Measurements from ENCODE around the gene TXNRD2.

GRCh38 chr22:19871023-19871844 is 70.4 kb downstream of the TXNRD2 start:
- TF ChIP-seq, protein P1, sequence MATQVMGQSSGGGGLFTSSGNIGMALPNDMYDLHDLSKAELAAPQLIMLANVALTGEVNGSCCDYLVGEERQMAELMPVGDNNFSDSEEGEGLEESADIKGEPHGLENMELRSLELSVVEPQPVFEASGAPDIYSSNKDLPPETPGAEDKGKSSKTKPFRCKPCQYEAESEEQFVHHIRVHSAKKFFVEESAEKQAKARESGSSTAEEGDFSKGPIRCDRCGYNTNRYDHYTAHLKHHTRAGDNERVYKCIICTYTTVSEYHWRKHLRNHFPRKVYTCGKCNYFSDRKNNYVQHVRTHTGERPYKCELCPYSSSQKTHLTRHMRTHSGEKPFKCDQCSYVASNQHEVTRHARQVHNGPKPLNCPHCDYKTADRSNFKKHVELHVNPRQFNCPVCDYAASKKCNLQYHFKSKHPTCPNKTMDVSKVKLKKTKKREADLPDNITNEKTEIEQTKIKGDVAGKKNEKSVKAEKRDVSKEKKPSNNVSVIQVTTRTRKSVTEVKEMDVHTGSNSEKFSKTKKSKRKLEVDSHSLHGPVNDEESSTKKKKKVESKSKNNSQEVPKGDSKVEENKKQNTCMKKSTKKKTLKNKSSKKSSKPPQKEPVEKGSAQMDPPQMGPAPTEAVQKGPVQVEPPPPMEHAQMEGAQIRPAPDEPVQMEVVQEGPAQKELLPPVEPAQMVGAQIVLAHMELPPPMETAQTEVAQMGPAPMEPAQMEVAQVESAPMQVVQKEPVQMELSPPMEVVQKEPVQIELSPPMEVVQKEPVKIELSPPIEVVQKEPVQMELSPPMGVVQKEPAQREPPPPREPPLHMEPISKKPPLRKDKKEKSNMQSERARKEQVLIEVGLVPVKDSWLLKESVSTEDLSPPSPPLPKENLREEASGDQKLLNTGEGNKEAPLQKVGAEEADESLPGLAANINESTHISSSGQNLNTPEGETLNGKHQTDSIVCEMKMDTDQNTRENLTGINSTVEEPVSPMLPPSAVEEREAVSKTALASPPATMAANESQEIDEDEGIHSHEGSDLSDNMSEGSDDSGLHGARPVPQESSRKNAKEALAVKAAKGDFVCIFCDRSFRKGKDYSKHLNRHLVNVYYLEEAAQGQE (IDR thresholded peaks at IDR 0.05; ENCODE audit: insufficient read depth in 1 of 2, low read depth in 2 of 2, low read length in 2 of 2): no peak
- TF ChIP-seq TAF1 (IDR thresholded peaks at IDR 0.05; ENCODE audit: borderline replicate concordance, insufficient read depth, low read length): no peak
- no peak for TF ChIP-seq SIN3A (IDR thresholded peaks at IDR 0.05; ENCODE audit: borderline replicate concordance, insufficient read depth, low read length)
- TF ChIP-seq POLR2AphosphoS5 (IDR thresholded peaks at IDR 0.05; ENCODE audit: low read depth, low read length): no peak
